ENCODE results near the gene KBTBD7. TPM values are rescaled to one million over a fixed set of nuclear protein-coding genes. Genes with fewer than 3 reads are reported as not detected.

KBTBD7 gene
- total RNA-seq = 1 to 10 TPM; 2.6 to 5.9 (median 4.1) TPM

- peaks cover 10 to 28% (median 13%) of the 10 kb centered on the region in 3 donors for H3K4me1 ChIP-seq
- H3K9me3 ChIP-seq = no peaks in the 10 kb centered on the region
- peak; percentile 81 for DNase-seq
- H3K4me3 ChIP-seq = peak within 1 kb of the TSS; percentile 68 to 78 (median 74)
- H3K36me3 ChIP-seq = no peaks in the 10 kb centered on the region
- 25 to 43% methylated on average over 16 to 24 of the region's 66 CpGs for WGBS, 2 donors
- intact Hi-C loops (cut with DNase I) = loop anchor here (10.0 kb wide), 1 partner anchor 69 kb away; no protein-coding TSS in a partner anchor
- H3K27me3 ChIP-seq = no peaks in the 10 kb centered on the region
- H3K27ac ChIP-seq = peak within 1 kb of the TSS; percentile 83 to 90 (median 86)
- TF ChIP-seq CTCF (IDR thresholded peaks at IDR 0.05) (peak in 2 of 6 experiments; percentile 16 to 42), POLR2A (IDR thresholded peaks at IDR 0.05) (peak in 2 of 4 donors; percentile 28 to 38)
These were observed at the start of gene KBTBD7 for GRCh38 chr13:41193919-41194824. TSS of gene KBTBD7 (minus strand) at chr13:41194569. CDS start at chr13:41194257, 312 bp downstream.

GRCh38 chr13:41241626-41242025, 47.3 kb upstream of the KBTBD7 start:
- TF ChIP-seq POLR2A (IDR thresholded peaks at IDR 0.05) (no peak), CTCF (IDR thresholded peaks at IDR 0.05) (no peak)
- WGBS, 2 donors = 71 to 89% methylated on average over 4 of the region's 4 CpGs
- intact Hi-C loops (cut with DNase I) = no loop called here

GRCh38 chr13:41236369-41236768, 42.0 kb upstream of the KBTBD7 start:
- intact Hi-C loops (cut with DNase I) = no loop called here
- Histone ChIP-seq H3K4me3 (no peak overlapping the region), H3K4me1 (peaks cover 0 to 8% (median 0%) of the 10 kb centered on the region in 3 donors), H3K27ac (no peak overlapping the region), H3K36me3 (peaks cover 0 to 44% (median 7%) of the 10 kb centered on the region in 3 donors), H3K27me3 (no peaks in the 10 kb centered on the region), H3K9me3 (no peaks in the 10 kb centered on the region)
- no peak for DNase-seq
- 78 to 100% methylated on average over 1 of the region's 1 CpG for WGBS, 2 donors
- no peak for TF ChIP-seq POLR2A (IDR thresholded peaks at IDR 0.05)
- TF ChIP-seq CTCF (IDR thresholded peaks at IDR 0.05) = no peak

More at GRCh38 chr13:41241626-41242025, 47.3 kb upstream of the KBTBD7 start:
- Histone ChIP-seq H3K9me3 (no peaks in the 10 kb centered on the region), H3K27me3 (no peaks in the 10 kb centered on the region), H3K36me3 (peaks cover 0 to 31% (median 7%) of the 10 kb centered on the region in 3 donors), H3K4me3 (no peak overlapping the region), H3K27ac (no peak overlapping the region), H3K4me1 (peaks cover 0 to 5% (median 0%) of the 10 kb centered on the region in 3 donors)
- DNase-seq = no peak

GRCh38 chr13:41232578-41233480, 38.5 kb upstream of the KBTBD7 start:
- intact Hi-C loops (cut with DNase I) = no loop called here
- no peak for DNase-seq
- H3K9me3 ChIP-seq = no peaks in the 10 kb centered on the region
- H3K36me3 ChIP-seq = peaks cover 0 to 40% (median 0%) of the 10 kb centered on the region in 3 donors
- H3K27ac ChIP-seq = no peak overlapping the region
- H3K27me3 ChIP-seq = no peaks in the 10 kb centered on the region
- 76 to 82% methylated on average over 4 of the region's 4 CpGs for WGBS, 2 donors
- H3K4me3 ChIP-seq = no peak overlapping the region
- peaks cover 0 to 10% (median 0%) of the 10 kb centered on the region in 3 donors for H3K4me1 ChIP-seq
- TF ChIP-seq POLR2A (IDR thresholded peaks at IDR 0.05) (no peak), CTCF (IDR thresholded peaks at IDR 0.05) (no peak)
